ENCODE results near the gene NT5DC2.

Gene NT5DC2

DNA sequence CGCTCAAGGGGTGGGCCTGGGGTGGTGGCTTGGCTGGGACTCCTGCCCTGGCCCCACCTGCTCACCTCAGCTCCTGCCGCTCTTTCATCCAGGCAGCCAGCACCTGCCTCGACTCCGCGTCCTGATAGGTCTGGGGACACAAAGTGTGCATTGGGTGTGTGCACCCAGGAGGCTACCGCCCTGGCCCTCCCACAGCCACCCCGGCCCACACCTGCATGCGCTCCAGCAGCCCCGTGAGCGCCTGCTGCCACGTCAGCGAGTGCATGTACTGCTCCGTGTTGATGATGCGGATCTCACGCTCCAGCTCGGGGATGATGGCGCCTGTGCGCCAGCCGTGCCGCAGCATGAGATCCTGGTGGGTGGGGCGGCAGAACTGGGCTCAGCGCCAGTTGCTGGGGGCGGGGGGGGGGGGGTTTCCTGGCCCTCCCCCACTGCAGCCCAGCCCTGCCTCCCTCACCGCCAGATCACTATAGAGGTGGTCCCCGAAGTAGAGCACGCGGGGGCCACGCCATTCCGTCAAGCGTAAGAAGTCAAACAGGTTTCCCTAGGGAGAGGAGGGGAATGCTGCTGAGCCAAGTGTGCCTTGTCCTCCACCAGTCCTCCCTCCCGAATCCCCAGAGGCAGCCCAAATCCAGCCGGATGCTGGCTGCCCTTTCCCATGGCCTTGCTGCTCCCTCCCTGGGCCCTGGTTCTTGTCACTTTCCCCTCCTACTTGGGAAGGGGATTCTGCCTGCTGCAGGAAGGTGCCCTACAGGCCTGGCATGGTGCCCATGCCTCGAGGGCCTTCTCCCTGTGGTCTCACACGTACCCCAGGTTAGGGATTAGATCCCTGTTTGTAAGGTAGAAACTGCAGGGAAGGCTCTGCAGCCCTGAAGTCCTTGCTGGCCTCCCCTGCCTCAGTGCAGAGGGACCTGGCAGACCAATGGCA lies 8.6 kb downstream of the NT5DC2 start:
- no peak for DNase-seq

DNA sequence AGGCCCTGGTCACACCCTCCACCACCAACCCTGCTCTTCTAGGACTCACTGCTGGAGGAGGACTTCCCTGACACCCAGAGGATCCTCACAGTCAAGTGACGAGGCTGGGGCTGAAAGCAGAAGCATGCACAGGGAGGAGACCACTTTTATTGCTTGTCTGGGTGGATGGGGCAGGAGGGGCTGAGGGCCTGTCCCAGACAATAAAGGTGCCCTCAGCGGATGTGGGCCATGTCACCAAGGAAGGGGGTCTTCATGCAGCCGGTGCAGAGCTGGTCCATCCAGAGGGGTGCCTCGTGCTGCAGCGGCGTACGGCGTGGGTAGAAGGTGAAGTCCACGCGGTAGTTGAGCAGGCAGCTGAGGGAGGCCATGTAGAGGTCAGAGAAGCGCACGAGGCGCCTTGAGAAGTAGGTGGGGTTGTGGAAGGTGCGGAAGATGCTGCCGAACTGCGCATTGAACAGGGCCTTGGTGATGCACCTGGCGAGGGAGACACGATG lies 9.4 kb downstream of the NT5DC2 start:
- DNase-seq, result no peak

DNA sequence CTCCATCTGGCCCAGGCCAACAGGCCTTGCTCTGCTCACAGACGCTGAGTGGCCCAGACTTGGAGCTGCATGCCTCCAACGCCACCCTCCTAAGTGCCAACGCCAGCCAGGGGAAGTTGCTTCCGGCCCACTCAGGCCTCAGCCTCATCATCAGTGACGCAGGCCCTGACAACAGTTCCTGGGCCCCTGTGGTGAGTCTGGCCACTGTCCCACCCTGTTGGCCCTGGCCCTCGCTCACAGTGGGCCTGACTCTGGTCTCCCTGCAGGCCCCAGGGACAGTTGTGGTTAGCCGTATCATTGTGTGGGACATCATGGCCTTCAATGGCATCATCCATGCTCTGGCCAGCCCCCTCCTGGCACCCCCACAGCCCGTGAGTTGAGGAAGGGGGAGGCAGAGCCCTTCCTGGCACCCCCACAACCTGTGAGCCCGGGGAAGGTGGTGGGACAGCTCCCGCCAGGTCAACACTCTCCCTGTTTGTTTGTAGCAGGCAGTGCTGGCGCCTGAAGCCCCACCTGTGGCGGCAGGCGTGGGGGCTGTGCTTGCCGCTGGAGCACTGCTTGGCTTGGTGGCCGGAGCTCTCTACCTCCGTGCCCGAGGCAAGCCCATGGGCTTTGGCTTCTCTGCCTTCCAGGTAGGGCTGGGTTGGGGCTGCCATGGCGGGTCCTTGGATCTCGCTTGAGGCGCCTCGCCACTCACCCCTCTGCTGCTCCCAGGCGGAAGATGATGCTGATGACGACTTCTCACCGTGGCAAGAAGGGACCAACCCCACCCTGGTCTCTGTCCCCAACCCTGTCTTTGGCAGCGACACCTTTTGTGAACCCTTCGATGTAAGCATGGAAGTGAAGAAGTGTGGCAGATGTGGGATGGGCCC lies 10.0 kb downstream of the NT5DC2 start:
- DNase-seq, result no peak

DNA sequence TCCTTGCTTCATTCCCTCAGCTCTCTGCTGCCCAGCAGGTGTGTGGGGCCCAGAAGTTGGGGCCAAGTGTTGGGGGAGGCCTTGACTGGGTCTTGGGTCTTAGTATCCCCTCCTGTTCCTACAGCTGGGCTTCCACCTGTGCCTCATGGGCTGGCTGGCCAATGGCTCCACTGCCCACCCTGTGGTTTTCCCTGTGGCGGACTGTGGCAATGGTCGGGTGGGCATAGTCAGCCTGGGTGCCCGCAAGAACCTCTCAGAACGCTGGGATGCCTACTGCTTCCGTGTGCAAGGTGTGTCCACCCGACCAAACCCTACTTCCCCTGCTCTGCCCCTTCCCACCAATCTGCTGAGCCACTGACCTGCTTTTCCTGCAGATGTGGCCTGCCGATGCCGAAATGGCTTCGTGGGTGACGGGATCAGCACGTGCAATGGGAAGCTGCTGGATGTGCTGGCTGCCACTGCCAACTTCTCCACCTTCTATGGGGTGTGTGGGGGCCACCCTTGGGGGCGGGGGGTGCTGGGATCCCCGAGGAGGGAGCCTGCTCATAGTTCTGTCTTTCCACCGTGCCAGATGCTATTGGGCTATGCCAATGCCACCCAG lies 10.9 kb downstream of the NT5DC2 start:
- DNase-seq, result no peak

DNA sequence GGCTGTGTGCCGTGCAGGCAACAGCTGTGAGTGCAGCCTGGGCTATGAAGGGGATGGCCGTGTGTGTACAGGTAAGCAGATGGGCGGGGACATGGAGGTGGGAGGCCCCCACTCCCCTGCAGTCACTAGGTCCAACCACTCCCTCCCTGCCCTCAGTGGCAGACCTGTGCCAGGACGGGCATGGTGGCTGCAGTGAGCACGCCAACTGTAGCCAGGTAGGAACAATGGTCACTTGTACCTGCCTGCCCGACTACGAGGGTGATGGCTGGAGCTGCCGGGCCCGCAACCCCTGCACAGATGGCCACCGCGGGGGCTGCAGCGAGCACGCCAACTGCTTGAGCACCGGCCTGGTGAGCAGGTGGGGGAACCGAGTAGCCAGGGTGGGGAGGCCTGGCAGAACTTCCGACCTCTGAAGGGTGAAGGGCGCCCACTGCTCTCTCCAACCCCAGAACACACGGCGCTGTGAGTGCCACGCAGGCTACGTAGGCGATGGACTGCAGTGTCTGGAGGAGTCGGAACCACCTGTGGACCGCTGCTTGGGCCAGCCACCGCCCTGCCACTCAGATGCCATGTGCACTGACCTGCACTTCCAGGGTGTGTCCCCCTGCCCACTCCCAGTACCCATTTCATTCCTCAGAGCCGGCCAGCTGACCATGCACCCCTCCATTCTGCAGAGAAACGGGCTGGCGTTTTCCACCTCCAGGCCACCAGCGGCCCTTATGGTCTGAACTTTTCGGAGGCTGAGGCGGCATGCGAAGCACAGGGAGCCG lies 11.6 kb downstream of the NT5DC2 start:
- DNase-seq, result no peak

DNA sequence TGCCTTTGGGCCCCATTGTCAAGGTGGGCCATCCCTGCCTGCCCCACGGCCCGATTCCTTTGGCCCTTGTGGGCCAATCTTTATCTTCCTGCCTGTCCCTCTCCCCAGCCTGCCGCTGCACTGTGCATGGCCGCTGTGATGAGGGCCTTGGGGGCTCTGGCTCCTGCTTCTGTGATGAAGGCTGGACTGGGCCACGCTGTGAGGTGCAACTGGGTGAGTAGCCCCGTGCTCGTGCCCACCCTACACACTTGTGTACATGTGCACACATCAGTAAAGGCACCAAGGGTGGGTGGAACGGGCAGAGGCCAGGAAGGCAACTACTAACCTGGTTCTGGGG lies 12.2 kb downstream of the NT5DC2 start:
- no peak for DNase-seq

DNA sequence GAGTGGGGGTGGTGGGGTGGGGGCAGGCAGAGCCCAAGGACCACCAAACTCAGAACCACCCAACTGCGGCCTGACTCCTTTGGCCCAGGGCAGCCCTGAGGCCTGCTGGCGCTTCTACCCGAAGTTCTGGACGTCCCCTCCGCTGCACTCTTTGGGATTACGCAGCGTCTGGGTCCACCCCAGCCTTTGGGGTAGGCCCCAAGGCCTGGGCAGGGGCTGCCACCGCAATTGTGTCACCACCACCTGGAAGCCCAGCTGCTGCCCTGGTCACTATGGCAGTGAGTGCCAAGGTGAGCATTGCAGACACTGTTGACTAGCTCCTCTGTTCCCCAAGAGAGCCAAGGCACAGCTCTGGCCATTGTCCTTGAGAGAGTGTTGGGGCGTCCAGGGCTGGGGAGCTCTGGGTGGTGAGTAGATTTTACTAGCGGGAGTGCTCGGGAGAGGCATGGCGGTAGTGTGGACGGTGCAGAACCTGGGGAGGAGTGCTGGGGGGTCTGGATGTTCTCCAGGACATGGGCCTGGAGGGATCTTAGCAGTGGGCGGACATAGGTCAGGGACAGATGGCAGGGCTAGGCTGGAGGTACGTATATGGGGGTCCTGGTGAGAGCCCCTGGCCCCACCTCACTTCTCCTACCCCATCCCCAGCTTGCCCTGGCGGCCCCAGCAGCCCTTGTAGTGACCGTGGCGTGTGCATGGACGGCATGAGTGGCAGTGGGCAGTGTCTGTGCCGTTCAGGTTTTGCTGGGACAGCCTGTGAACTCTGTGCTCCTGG lies 12.8 kb downstream of the NT5DC2 start:
- DNase-seq, result no peak

DNA sequence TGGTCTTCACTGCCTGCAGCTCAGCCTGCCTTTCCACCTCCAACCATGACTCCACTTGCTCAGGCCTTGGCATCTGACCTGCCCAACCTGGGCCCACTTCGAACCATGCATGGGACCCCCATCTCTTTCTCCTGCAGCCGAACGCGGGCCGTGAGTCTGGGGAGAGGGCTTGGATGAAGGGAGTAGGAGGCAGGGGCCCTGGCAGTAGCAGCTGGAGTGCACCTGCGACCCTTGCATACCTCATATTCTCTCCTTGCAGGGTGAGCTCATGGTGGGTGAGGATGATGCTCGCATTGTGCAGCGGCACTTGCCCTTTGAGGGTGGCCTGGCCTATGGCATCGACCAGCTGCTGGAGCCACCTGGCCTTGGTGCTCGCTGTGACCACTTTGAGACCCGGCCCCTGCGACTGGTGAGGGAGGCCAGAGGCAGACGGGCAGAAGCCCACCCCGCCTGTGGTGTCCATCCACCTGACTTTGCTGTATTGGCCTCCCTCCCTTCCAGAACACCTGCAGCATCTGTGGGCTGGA lies 13.5 kb downstream of the NT5DC2 start:
- DNase-seq, result no peak

DNA sequence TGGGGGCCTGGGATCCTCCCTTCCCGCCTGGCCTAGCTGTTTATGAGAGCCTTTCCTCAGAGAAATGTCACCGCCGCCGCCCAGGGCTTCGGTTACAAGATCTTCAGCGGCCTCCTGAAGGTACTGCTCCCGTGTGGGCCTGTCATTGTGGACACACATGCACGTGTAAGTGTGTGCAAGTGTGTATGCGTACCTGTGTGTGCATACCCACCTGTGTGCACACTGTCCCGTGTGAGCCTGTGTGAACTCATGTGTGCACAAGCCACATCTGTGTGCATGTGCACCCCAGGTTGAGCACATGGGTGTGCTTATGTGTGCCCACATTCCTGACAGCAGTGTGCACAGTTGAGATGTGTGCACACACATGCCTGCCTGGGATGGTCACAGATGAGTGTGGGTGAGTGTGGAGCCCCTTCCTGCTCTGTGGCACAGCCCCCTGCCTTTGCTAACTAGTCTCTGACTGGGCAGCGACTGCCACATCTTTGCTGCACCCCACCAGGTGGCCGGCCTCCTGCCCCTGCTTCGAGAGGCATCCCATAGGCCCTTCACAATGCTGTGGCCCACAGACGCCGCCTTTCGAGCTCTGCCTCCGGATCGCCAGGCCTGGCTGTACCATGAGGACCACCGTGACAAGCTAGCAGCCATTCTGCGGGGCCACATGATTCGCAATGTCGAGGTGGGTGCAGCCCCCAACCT lies 14.1 kb downstream of the NT5DC2 start:
- DNase-seq, result no peak

DNA sequence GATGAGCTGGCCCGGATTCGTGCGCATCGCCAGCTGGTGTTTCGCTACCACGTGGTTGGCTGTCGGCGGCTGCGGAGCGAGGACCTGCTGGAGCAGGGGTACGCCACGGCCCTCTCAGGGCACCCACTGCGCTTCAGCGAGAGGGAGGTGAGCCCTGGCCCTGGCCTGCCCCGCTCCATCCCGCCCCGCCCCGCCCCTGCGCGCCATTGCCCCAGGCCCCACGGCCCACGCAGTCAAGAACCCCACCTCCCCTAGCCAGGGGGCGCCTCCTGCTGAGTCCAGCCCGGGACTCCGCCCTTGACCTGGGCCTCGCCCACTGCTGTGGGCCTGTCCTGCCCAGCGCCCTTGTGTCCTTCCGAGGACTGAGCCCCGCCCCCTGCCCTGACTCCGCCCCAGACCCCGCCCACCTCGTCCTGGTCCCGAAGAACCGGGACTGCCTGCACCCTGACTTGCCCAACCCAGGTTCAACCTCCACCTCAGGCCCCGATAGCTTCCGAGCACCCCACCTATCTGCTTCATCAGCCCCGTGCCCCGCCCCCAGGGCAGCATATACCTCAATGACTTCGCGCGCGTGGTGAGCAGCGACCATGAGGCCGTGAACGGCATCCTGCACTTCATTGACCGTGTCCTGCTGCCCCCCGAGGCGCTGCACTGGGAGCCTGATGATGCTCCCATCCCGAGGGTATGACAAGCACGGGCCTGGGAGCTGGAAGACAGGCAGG lies 14.8 kb downstream of the NT5DC2 start:
- no peak for DNase-seq

DNA sequence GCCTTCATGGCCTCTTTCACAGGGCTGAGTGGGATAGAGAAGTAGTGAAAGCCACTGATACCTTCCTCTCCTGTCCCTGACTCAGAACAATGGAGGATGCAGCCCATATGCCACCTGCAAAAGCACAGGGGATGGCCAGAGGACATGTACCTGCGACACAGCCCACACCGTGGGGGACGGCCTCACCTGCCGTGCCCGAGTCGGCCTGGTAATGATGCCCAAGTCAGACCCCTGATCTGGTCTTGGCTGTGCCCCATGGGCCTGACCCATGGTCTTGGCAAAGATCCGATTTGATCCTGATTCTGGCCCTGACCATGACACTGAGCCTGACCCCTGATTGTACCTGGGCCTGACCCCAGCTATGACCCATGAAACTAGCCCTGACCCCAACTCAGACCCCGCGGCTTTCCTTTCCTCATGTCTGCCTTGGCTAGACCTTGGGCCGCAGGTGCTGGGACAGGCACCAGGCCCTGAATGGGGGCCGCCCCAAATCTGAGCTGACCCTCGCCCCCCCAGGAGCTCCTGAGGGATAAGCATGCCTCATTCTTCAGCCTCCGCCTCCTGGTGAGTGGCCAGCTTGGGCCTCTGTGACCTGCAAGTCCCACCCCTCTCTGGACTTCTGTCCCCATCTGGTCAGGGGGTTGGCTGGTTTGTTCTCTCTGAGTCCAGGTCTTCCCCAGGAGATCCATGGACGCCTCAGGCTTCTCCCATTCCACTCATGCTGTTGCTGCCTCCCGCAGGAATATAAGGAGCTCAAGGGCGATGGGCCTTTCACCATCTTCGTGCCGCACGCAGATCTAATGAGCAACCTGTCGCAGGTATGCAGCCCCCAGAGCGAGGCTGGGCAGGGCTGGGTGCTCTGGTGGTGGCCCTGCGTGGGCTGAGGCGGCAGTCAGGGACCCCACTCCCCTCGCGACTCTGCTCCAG lies 15.6 kb downstream of the NT5DC2 start:
- DNase-seq, result no peak

DNA sequence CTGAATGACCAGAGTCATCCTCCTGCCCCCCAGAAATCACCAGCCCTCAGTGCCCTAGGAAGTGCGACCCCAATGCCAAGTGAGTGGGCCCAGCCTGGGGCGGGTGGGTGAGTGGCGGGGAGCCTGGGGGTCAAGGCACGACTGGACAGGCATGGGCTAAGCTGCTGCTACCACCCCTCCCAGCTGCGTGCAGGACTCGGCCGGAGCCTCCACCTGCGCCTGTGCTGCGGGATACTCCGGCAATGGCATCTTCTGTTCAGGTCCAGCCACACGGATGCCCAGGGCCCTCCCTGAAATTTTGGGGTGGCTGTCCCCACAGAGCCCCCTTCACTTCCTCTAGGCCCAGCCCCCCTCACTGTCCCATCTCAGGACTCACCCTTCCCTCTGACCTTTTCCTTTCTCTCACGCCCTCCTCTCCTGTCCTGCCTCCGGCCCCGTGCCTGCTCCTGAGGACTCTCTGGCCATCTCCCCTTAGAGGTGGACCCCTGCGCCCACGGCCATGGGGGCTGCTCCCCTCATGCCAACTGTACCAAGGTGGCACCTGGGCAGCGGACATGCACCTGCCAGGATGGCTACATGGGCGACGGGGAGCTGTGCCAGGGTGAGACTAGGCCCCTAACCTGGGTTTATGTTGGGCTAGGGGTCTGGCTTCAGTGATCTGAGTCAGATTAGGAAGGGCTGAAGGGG lies 17.0 kb downstream of the NT5DC2 start:
- DNase-seq, result no peak

DNA sequence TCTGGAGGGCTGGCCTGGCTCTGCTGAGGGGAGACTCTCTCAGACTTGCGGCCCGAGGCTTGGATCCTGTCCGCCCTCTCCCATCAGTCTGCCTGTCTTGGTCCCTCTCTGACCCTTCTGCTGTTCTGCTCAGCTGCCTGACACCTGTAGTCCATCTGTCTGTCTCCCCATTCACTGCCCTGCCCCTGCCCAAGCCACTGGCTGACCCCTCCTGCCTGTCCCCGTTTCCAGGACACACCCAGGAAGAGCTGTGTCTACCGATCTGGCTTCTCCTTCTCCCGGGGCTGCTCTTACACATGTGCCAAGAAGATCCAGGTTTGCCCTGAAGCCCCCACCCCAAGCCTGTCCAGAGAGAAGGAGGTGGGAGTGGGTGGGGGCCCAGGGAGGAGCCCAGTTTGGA lies 18.5 kb downstream of the NT5DC2 start:
- no peak for DNase-seq

DNA sequence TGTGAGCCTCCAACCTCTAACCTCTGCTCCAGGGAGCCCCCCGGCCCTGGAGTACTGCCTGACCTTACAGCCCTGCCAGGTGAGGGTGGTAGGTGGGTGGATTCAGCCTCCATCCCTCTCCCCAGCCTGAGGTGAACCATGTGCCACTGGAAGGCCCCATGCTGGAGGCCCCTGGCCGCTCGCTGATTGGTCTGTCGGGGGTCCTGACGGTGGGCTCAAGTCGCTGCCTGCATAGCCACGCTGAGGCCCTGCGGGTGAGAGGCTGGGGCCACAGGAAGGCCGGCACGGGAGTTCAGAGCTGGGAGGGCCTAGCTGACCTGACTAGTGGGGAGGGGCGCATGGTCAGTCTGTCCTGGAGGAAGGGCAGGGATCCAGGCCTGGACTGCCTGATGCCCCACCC lies 19.1 kb downstream of the NT5DC2 start:
- DNase-seq, result no peak

DNA sequence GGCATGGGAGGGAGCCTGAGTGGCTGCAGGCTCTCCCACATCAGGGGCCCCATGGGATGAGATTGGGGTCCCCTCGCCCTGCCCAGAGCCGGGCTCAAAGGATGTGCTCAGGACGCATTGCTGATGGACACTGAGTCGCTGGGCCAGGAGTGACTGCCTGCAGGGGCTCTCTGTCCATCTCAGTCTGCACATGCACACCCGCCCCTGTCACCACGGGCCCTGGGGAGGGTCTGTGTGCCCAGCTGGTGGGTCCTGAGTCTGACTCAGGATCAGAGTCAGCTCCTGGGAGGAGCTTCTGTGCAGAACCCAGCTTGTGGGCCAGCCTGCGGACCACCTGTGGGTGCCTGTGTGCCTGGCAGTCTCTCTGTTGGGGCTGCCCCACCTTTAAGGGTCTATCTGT lies 20.4 kb downstream of the NT5DC2 start:
- DNase-seq, result no peak

DNA sequence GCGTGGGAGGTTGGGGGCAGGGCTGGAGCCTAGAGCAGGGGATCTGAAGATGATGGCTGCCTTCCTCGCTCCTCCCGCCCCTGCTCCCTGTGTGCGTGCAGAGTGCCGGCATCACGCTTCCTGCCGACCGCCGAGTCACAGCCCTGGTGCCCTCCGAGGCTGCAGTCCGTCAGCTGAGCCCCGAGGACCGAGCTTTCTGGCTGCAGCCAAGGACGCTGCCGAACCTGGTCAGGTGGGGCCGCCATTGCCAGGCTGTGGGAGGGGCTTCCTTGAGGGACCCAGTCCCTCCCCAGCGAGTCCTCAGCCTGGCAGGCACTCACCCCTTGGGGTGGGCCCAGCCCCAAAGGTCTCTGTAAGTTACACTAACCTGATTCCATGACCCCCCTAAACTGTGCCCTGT lies 20.9 kb downstream of the NT5DC2 start:
- no peak for DNase-seq

DNA sequence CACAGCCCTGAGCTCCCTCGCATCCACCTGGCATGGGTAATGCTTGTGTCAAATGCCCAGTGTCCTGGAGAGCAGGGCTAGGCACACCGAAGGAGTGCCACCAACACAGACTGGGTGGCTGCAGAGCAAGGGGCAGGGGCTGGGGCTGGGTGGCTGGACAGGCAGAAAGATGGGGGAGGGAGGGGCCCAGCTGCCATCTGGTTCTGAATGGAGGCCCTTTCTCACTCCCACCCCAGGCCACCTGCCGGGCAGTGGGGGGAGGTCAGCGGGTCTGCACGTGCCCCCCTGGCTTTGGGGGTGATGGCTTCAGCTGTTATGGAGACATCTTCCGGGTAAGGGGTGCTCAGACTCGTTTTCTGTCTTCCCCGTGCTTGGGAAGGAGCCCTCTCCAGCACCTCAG lies 21.6 kb downstream of the NT5DC2 start:
- no peak for DNase-seq

DNA sequence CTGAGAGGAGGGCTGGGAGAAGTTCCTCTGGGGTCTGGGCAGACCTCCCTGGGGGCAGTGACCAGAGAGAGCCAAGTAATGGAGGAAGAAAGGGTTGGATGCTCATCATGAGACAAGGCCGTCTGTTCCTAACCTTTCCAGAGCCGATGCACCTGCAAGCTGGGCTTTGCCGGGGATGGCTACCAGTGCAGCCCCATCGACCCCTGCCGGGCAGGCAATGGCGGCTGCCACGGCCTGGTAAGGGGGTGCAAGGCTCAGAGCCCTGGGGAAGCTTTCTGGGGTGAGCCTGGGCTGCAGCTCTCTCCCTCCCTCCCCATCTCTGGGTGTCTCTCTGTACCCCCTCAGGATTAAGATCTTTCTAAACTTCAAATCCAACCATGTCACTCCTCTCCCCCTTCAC lies 22.1 kb downstream of the NT5DC2 start:
- DNase-seq, result no peak

Data from fibroblast of skin of abdomen (primary cell).